HG03354 (cell line): ENCODE results near the gene KLRF2.

Experiments used
- ATAC-seq: cut with Tn5 transposase; IDR thresholded peaks from one replicate; pipeline ENCODE4 v1.9.1; 2021; ENCODE audit warnings: mild to moderate bottlenecking; ENCODE audit not compliant: unreplicated experiment, poor library complexity, severe bottlenecking

The KLRF2 gene

DNA sequence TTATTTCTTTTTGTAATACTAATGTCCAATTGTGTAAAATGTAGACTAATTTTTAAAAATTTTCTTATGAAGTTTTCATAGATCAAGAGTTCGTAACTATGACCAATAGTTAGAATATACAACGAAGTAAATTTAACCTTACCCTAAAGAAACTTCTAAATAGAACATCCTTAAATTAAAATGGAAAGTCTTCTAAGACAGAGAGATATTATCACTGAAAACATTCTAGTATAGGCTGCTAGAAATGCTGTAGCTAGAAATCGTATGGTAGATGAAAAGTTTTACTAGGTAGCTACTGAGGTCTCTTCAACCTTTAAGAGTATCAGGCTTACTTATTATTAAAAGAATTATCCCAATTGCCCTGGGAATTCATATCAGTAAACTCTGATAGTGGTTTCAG lies 50.0 kb downstream of the KLRF2 start:
- no peak for ATAC-seq

DNA sequence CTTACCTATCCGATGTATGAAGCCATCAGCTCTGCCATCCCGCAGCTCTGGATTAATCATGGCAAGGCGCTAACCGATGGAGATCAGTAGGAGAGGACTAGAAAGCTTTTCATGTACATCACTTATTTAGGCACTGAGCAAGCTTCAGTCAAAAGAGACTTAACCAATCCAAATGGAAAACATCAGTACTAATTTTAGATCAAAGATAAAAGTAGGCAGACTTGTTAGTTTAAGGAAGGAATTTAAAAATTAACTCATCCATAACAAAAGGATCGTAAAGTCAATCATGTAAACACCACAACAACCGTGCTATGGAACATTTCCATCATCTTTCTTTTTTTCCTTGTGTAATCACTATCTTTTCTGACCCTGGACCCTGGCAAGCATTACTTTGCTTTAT lies 51.0 kb downstream of the KLRF2 start, which contains the start of gene CLEC2A:
TSS of gene CLEC2A (minus strand) at position 101 of the 400 bp plus-strand sequence. CDS start at position 60, 41 bp downstream.
- ATAC-seq = no peak

DNA sequence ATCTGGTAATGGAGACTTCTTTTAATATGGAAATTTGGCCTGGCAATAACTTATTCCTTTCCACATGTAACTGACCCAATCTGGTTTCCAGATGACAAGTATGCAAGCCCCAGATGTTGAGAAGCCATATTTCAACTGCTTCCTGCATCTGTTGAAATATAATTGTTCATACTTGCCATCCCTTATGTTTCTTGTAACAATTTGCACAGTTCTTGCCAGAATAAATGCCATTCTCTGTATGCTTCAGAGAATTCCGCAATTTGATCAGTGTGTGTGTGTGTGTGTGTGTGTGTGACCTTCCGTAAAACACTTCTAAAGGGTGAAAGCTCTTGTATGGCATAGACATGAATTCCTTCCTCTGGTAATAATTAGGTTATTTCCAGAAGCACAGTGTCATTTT lies 52.7 kb downstream of the KLRF2 start:
- ATAC-seq = no peak

DNA sequence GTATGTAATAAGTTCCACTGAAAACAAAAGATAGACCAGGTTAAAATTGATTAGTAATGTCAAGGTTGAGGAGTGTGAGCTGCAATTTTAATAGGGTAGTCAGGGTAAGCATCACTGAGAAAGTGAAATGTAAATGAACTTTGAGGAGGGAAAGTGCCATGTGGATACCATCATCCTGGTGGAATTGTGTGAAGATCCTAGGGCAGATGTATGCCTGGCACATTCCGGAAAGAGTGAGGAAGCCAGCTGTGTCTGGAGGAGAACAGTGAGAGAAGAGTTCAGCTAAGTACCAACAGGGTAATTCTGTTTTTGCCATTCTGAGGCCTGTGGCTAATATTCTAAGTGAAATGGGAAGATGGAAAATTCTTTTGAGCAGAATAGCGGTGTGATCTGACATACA lies 53.7 kb downstream of the KLRF2 start:
- ATAC-seq = no peak

DNA sequence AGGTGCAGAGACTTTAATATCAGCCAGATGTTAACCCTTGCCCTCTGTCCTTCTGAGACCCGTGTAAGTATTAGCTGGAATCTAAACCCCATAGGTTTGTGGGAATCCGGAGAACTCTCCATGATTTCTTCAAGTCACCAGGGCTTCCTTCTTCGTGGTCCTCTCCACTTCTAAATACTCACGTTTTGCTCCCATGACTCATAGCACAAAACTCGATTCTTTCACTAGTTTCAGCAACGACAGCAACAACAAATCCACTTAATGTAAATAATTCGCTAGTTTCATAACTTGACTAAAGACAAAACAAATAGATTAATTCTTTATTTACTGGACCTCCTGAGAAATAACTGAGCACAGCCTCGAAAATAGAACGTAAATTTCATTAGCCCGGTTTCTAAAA lies 55.3 kb downstream of the KLRF2 start:
- no peak for ATAC-seq

DNA sequence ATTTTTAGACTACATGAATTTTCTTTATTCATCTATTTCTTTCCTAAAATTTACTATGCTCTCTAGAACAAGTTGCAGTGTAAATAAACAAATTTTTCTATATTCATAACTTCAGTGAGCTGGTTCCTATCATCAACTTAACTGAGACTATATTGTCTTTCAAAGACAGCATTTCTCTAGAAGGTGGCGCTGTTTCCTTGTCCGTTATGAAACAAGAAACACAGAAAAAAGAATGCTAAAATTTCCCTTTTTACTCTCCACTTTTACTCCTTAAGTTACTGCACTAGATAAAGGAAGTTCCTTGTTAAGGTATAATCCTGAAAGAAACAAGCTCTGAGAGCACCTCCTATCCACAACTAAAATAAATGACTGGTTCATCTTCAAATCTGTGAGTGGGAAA lies 59.1 kb downstream of the KLRF2 start:
- ATAC-seq = no peak

DNA sequence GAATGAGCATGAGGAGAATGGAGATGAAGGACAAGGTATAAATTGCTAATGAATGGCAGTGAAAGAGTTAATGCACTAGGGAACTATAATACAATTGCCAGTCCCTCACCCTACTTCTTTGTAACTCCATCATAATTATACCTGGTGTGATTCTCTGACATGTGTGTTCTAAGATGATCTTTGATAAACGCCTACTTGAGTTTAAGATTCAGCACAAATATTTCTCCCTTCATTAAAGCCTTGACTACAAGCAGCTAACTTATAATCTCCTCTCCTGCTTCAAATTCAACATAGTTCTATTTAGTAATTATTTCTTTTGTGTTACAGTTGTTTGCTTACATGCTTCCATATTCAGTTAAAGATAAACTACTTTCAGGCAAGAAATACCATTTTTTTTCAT lies 60.5 kb downstream of the KLRF2 start:
- no peak for ATAC-seq

DNA sequence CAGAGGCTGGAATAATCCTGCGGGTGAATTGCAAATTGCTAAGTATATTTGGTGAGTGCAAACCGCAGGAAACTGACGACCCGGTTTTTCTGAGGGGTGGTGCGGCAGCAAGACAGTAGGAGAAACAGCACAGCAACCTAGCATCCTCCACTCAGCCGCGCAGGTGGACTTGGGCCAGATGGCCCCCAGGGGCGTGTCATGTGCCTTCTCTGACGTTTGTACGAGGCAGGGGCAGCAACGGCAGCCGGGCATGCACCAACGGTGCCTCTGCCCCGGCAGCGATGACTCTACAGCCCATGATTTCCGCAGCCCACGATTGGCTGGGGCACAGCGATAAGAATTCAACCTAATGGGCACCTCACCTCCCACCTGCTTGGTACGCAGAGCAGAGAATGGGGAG lies 62.0 kb downstream of the KLRF2 start:
- ATAC-seq = no peak

DNA sequence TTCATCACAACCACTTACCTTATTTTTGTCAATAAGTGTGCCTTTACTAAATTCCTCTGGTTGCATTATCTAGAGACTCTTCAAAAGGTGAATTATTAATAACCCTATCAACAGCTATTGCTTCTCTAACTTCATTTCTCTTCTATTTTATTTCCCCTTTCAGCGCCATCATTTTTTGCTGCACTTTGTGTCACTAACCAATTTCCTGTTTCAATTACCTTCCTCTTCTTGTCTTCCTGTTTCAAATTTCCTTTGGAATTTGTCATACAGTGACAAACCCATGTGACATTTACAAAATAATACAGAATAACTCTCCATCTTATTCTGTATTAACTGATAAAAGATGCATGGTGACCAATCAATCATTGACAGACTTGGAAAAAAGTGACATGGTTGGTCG lies 63.1 kb downstream of the KLRF2 start:
- ATAC-seq = no peak
